ENCODE data around the gene WAC. TPM values are rescaled to one million over a fixed set of nuclear protein-coding genes. Genes with fewer than 3 reads are reported as not detected.

Gene WAC
- total RNA-seq, 4 donors from 2014 or later = 55.7 to 83.4 (median 69.6) TPM

DNA sequence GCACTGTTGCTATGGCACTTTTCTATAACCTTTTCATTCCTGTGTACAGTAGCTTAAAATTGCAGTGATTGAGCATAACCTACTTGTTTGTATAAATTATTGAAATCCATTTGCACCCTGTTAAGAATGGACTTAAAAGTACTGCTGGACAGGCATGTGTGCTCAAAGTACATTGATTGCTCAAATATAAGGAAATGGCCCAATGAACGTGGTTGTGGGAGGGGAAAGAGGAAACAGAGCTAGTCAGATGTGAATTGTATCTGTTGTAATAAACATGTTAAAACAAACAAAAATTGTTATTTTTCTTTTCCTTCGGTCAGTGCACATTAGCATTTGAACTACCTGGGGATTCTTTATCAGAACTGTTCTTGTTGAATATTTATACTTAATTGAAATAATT, 87.3 kb downstream of the WAC start:
- Histone ChIP-seq H3K4me1 (no peaks in the 10 kb centered on the region), H3K9me3 (no peaks in the 10 kb centered on the region), H3K27ac (no peak overlapping the region), H3K36me3 (peaks cover 0 to 53% of the 10 kb centered on the region in 2 donors), H3K27me3 (no peaks in the 10 kb centered on the region), H3K4me3 (no peak overlapping the region)
- in situ Hi-C loops (cut with MboI; ENCODE audit: low sequenced_read_pairs in 4 of 4) = no loop called here
- no peak for TF ChIP-seq POLR2A (IDR thresholded peaks at IDR 0.05)
- TF ChIP-seq, protein P1, sequence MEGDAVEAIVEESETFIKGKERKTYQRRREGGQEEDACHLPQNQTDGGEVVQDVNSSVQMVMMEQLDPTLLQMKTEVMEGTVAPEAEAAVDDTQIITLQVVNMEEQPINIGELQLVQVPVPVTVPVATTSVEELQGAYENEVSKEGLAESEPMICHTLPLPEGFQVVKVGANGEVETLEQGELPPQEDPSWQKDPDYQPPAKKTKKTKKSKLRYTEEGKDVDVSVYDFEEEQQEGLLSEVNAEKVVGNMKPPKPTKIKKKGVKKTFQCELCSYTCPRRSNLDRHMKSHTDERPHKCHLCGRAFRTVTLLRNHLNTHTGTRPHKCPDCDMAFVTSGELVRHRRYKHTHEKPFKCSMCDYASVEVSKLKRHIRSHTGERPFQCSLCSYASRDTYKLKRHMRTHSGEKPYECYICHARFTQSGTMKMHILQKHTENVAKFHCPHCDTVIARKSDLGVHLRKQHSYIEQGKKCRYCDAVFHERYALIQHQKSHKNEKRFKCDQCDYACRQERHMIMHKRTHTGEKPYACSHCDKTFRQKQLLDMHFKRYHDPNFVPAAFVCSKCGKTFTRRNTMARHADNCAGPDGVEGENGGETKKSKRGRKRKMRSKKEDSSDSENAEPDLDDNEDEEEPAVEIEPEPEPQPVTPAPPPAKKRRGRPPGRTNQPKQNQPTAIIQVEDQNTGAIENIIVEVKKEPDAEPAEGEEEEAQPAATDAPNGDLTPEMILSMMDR (IDR thresholded peaks at IDR 0.05 in 4 of 5, conservative IDR thresholded peaks at IDR 0.05 in 1 of 5) = no peak
- DNase-seq (no peak), ATAC-seq (no peak)
- intact Hi-C loops (cut with DNase I; ENCODE audit: low total_unique reads) = no loop called here

DNA sequence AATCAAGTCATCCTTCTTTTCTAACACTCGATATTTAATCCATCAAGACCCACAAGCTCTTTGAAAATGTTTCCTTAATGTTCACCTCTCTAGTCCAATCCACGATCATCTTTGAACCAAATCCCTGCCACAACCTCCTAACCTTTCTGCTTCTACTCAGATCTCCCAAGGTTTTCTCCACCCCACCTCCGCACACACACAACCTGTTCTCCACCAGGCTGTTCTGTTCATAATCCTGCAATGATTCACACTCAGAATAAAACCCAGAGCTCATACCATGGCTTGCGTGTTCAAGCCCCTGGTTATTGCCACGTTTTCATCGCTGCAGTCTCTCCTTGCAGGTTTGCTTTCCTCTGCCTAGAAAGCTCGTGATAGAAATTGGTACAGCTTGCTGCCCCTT, 90.6 kb downstream of the WAC start:
- Histone ChIP-seq H3K36me3 (peaks cover 0 to 21% of the 10 kb centered on the region in 2 donors), H3K9me3 (no peaks in the 10 kb centered on the region), H3K27me3 (no peaks in the 10 kb centered on the region), H3K27ac (no peak overlapping the region), H3K4me3 (no peak overlapping the region), H3K4me1 (no peaks in the 10 kb centered on the region)
- DNase-seq (no peak), ATAC-seq (no peak)
- intact Hi-C loops (cut with DNase I; ENCODE audit: low total_unique reads) = no loop called here
- TF ChIP-seq, protein P1 (IDR thresholded peaks at IDR 0.05 in 4 of 5, conservative IDR thresholded peaks at IDR 0.05 in 1 of 5) = no peak
- no peak for TF ChIP-seq POLR2A (IDR thresholded peaks at IDR 0.05)
- in situ Hi-C loops (cut with MboI; ENCODE audit: low sequenced_read_pairs in 4 of 4) = no loop called here

DNA sequence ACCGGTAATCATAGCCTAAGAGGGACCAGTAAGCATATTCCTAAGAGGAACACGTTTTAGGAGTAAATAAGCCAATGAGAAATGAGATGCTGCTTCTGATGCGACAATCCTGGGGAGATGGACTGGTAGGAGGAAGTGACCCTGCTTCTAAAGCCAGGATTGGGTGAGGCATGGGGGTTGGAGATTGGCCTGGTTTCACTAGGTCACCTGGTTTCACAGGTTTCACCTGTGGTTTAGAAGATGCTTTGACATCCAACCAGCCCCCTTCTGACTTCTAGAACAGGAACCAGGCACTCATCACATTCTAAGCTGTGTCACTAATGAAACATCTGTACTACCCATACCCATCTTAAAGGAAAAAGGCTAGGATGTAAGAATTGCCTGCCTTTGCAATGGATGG, 91.4 kb downstream of the WAC start:
- in situ Hi-C loops (cut with MboI; ENCODE audit: low sequenced_read_pairs in 4 of 4) (no loop called here), intact Hi-C loops (cut with DNase I; ENCODE audit: low total_unique reads) (no loop called here)
- no peak for TF ChIP-seq POLR2A (IDR thresholded peaks at IDR 0.05)
- TF ChIP-seq, protein P1 (IDR thresholded peaks at IDR 0.05 in 4 of 5, conservative IDR thresholded peaks at IDR 0.05 in 1 of 5) = no peak
- peaks cover 0 to 13% of the 10 kb centered on the region in 2 donors for H3K36me3 ChIP-seq
- DNase-seq = no peak
- H3K27ac ChIP-seq = no peak overlapping the region
- no peak for ATAC-seq
- H3K4me1 ChIP-seq = no peaks in the 10 kb centered on the region
- no peaks in the 10 kb centered on the region for H3K27me3 ChIP-seq
- no peak overlapping the region for H3K4me3 ChIP-seq
- H3K9me3 ChIP-seq = no peaks in the 10 kb centered on the region

DNA sequence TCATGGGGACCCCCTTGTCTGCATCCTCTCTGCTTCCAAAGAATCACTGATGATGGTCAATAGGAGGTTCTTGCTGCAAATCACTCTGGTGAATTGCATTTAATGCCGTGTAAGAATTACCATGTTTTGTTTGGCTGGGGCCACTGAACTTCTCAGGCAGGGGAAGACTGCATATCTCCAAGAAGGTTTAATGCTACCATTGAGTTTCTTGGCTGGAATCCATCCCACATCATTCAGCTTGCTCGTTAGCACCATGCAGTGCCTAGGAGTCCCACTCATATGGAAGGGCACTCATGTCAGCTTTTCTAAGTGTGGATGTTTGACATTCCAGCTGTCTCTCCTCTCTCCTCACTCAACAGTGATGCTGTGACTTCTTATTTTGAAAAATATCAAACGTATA, 94.2 kb downstream of the WAC start:
- Histone ChIP-seq H3K36me3 (no peaks in the 10 kb centered on the region), H3K9me3 (no peaks in the 10 kb centered on the region), H3K4me3 (no peak overlapping the region), H3K4me1 (no peaks in the 10 kb centered on the region), H3K27ac (no peak overlapping the region), H3K27me3 (no peaks in the 10 kb centered on the region)
- ATAC-seq (no peak), DNase-seq (no peak)
- TF ChIP-seq, protein P1 (IDR thresholded peaks at IDR 0.05 in 4 of 5, conservative IDR thresholded peaks at IDR 0.05 in 1 of 5) = no peak
- TF ChIP-seq POLR2A (IDR thresholded peaks at IDR 0.05) = no peak
- intact Hi-C loops (cut with DNase I; ENCODE audit: low total_unique reads) = no loop called here
- in situ Hi-C loops (cut with MboI; ENCODE audit: low sequenced_read_pairs in 4 of 4) = loop anchor here in 1 of 4 donors (25.0 kb wide), 1 partner anchor 190 kb away; no protein-coding TSS in a partner anchor

Data from gastrocnemius medialis (tissue), 4 donors.